ENCODE data around the gene PTPRC. TPM values are rescaled to one million over a fixed set of nuclear protein-coding genes. Genes with fewer than 3 reads are reported as not detected.
A peak's percentile ranks its signal among the peaks of the same experiment; 100 is the strongest.
"Not testable (repeated sequence)": the region's sequence is repeated elsewhere in the genome, so short reads cannot be mapped to it uniquely, and the experiment has no call there.

The PTPRC gene, protein sequence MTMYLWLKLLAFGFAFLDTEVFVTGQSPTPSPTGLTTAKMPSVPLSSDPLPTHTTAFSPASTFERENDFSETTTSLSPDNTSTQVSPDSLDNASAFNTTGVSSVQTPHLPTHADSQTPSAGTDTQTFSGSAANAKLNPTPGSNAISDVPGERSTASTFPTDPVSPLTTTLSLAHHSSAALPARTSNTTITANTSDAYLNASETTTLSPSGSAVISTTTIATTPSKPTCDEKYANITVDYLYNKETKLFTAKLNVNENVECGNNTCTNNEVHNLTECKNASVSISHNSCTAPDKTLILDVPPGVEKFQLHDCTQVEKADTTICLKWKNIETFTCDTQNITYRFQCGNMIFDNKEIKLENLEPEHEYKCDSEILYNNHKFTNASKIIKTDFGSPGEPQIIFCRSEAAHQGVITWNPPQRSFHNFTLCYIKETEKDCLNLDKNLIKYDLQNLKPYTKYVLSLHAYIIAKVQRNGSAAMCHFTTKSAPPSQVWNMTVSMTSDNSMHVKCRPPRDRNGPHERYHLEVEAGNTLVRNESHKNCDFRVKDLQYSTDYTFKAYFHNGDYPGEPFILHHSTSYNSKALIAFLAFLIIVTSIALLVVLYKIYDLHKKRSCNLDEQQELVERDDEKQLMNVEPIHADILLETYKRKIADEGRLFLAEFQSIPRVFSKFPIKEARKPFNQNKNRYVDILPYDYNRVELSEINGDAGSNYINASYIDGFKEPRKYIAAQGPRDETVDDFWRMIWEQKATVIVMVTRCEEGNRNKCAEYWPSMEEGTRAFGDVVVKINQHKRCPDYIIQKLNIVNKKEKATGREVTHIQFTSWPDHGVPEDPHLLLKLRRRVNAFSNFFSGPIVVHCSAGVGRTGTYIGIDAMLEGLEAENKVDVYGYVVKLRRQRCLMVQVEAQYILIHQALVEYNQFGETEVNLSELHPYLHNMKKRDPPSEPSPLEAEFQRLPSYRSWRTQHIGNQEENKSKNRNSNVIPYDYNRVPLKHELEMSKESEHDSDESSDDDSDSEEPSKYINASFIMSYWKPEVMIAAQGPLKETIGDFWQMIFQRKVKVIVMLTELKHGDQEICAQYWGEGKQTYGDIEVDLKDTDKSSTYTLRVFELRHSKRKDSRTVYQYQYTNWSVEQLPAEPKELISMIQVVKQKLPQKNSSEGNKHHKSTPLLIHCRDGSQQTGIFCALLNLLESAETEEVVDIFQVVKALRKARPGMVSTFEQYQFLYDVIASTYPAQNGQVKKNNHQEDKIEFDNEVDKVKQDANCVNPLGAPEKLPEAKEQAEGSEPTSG (N-terminal part only)
- polyA plus RNA-seq = 744 TPM

DNA sequence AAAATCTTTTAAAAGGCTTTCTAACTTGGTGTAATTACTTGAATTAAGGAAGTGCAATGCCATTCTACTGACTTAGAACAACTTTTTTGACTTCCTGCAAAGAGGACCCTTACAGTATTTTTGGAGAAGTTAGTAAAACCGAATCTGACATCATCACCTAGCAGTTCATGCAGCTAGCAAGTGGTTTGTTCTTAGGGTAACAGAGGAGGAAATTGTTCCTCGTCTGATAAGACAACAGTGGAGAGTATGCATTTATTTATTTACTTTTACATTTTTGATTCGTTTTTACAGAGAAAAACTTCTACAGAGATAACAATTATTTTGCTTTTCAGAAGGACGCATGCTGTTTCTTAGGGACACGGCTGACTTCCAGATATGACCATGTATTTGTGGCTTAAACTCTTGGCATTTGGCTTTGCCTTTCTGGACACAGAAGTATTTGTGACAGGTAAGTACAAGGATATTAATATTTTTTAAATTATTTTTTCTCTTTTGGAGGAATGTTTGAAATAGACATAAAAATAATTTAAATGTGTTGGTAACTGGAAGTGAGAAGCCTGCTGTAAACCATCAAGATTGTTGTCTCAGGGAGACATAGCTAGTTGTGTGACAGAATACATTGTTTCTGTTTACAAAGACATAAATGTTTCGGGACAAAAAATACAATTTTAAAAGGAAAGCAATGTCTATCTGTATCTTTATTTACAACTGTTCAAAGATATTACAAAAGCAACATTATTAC, at the start of gene PTPRC:
Gene PTPRC, plus strand, starts transcription at position 147 of the 742 bp plus-strand sequence. Its CDS starts 229 bp downstream, at position 376.
- Mint-ChIP-seq H3K27me3 (no peaks in the 10 kb centered on the region), H3K36me3 (peaks cover 15% of the 10 kb centered on the region), H3K4me3 (peak within 1 kb of the TSS; percentile 82 to 98 (median 92)), H3K4me1 (peaks cover 44 to 54% (median 49%) of the 10 kb centered on the region in 3 donors), H3K9me3 (no peaks in the 10 kb centered on the region), H3K27ac (peak within 1 kb of the TSS; percentile 71 to 93 (median 86))

GRCh38 chr1:198590454-198590853, 48.4 kb upstream of the PTPRC start:
- Mint-ChIP-seq H3K4me3 (no peak overlapping the region), H3K36me3 (peaks cover 10% of the 10 kb centered on the region), H3K27me3 (no peaks in the 10 kb centered on the region), H3K4me1 (peaks cover 5 to 7% (median 6%) of the 10 kb centered on the region in 3 donors), H3K27ac (no peak overlapping the region), H3K9me3 (peaks cover 5 to 23% (median 9%) of the 10 kb centered on the region in 3 donors)

GRCh38 chr1:198595765-198596164, 43.1 kb upstream of the PTPRC start:
- peak overlapping the region in 1 of 3 donors; percentile 50 for H3K27ac Mint-ChIP-seq
- H3K36me3 Mint-ChIP-seq = peaks cover 5% of the 10 kb centered on the region
- peak overlapping the region in 3 of 4 donors; percentile 25 to 76 (median 28) for H3K4me3 Mint-ChIP-seq
- peaks cover 23 to 44% (median 35%) of the 10 kb centered on the region in 3 donors for H3K4me1 Mint-ChIP-seq
- peaks cover 2 to 5% (median 3%) of the 10 kb centered on the region in 3 donors for H3K9me3 Mint-ChIP-seq
- no peaks in the 10 kb centered on the region for H3K27me3 Mint-ChIP-seq

DNA sequence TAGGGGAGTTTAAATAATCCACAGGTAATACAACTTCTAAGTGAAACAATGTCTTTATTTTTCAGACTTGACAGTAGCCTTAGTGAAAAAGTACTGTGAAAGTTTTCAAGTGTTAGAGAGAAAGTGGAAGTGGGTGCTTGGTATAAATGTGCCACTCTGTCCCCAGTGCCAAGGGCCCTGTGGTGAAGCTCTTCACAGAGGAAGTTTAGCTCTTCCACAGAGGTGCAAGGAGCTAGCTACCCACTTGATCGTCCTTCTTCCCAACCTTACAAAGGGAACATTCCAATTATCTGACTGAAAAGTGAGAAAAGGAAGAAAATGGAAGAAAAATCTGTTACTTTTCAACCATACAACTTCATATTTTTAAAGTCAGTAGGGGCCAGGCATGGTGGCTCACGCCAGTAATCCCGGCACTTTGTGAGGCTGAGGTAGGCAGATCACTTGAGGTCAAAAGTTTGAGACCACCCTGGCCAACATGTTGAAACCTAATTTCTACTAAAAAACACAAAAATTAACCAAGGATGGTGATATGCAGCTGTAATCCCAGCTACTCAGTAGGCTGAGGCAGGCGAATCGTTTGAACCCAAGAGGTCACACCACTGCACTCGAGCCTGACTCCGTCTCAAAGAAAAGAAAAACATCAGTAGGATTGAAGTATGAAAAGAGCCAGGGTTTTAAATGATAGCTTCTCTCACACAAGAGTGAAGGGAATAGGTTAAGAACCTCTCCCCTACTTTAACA, 41.0 kb upstream of the PTPRC start:
- Mint-ChIP-seq H3K4me3 (peak overlapping the region; percentile 74 to 96 (median 92)), H3K4me1 (peaks cover 40 to 64% (median 54%) of the 10 kb centered on the region in 3 donors), H3K36me3 (peaks cover 3% of the 10 kb centered on the region), H3K9me3 (peaks cover 0 to 3% (median 2%) of the 10 kb centered on the region in 3 donors), H3K27me3 (no peaks in the 10 kb centered on the region), H3K27ac (peak overlapping the region; percentile 88 to 97 (median 96))

- Mint-ChIP-seq H3K27me3 (no peaks in the 10 kb centered on the region), H3K27ac (peak overlapping the region; percentile 88 to 97 (median 96)), H3K9me3 (peaks cover 0 to 3% (median 2%) of the 10 kb centered on the region in 3 donors), H3K4me3 (peak overlapping the region; percentile 74 to 96 (median 92)), H3K36me3 (peaks cover 3% of the 10 kb centered on the region), H3K4me1 (peaks cover 42 to 68% (median 57%) of the 10 kb centered on the region in 3 donors)
Measured at GRCh38 chr1:198598796-198599321, 40.0 kb upstream of the PTPRC start.

GRCh38 chr1:198599749-198600148, 39.1 kb upstream of the PTPRC start:
- peaks cover 42 to 72% (median 61%) of the 10 kb centered on the region in 3 donors for H3K4me1 Mint-ChIP-seq
- peaks cover 3% of the 10 kb centered on the region for H3K36me3 Mint-ChIP-seq
- H3K27ac Mint-ChIP-seq = peak overlapping the region; percentile 88 to 97 (median 96)
- peak overlapping the region in 2 of 4 donors; percentile 4 to 96 for H3K4me3 Mint-ChIP-seq
- H3K27me3 Mint-ChIP-seq = no peaks in the 10 kb centered on the region
- H3K9me3 Mint-ChIP-seq = peaks cover 0 to 3% (median 2%) of the 10 kb centered on the region in 3 donors

- Mint-ChIP-seq H3K4me1 (peaks cover 39 to 64% (median 49%) of the 10 kb centered on the region in 3 donors), H3K4me3 (peak overlapping the region in 1 of 4 donors; percentile 48), H3K27me3 (no peaks in the 10 kb centered on the region), H3K36me3 (no peaks in the 10 kb centered on the region), H3K9me3 (peaks cover 0 to 3% (median 2%) of the 10 kb centered on the region in 3 donors), H3K27ac (peak overlapping the region in 1 of 3 donors; percentile 90)
Measured at GRCh38 chr1:198600906-198601305, 37.9 kb upstream of the PTPRC start.

DNA sequence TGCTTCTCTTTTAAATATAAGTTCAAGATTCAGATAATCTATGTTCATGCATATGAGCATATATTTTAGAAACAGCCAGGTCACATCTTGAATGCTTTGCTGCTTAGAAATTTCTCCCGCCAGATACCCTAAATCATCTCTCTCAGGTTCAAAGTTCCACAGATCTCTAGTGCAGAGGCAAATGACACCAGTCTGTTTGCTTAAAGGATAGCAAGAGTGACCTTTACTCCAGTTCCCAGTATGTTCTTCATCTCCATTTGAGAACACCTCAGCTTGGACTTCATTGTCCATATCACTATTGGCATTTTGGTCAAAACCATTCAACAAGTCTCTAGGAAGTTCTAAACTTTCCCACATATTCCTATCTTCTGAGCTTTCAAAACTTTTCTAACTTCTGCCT, 37.5 kb upstream of the PTPRC start:
- H3K27me3 Mint-ChIP-seq, H3K27ac Mint-ChIP-seq, H3K9me3 Mint-ChIP-seq, H3K36me3 Mint-ChIP-seq: not testable (repeated sequence)
- Mint-ChIP-seq H3K4me1 (peaks cover 39 to 64% (median 45%) of the 10 kb centered on the region in 3 donors), H3K4me3 (peak overlapping the region in 2 of 4 donors; percentile 48 to 68)

DNA sequence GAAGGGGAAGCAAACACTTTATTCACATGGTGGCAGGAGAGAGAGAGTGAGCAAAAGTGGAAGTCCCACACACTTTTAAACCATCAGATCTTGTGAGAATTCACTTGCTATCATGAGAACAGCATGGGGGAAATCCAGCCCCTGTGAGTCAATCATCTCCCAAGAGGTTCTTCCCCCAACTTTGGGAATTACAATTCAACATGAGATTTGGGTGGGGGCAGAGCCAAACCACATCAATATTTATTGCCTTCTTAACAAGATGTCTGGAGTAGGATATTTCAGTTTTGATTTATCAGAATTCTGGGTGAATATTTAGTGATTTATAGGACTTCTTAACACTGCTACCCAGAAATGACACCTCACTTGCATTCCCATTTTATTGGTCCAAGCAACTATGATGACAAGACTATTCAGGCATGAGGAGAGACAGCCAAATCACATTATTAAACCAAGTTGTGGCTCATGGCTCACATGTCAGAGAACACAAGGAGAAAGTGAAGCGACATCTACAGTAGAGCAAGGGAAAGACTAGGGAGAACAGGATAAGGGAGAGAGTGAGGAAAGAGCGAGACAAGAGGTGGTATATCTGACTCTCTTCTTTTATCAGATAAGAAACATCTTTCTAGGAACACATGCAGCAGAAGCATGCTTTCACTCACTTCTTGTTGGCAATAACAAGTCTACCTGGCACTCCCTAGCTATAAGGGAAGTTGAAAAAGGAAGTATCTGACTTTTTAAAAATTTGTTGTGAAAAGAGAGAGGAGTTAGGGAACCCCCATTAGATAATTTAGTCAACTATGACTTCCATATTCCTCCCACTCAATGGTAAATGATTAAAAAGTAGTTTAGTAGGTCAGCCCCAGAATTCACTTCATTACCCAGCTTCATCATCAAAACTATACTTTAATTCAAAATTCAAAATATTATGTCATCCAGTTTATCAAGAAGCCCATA, 36.6 kb upstream of the PTPRC start:
- peak overlapping the region; percentile 65 to 93 (median 86) for H3K27ac Mint-ChIP-seq
- peaks cover 35 to 59% (median 42%) of the 10 kb centered on the region in 3 donors for H3K4me1 Mint-ChIP-seq
- H3K27me3 Mint-ChIP-seq = no peaks in the 10 kb centered on the region
- H3K36me3 Mint-ChIP-seq = no peaks in the 10 kb centered on the region
- peak overlapping the region in 3 of 4 donors; percentile 16 to 70 (median 68) for H3K4me3 Mint-ChIP-seq
- peaks cover 0 to 3% (median 0%) of the 10 kb centered on the region in 3 donors for H3K9me3 Mint-ChIP-seq

DNA sequence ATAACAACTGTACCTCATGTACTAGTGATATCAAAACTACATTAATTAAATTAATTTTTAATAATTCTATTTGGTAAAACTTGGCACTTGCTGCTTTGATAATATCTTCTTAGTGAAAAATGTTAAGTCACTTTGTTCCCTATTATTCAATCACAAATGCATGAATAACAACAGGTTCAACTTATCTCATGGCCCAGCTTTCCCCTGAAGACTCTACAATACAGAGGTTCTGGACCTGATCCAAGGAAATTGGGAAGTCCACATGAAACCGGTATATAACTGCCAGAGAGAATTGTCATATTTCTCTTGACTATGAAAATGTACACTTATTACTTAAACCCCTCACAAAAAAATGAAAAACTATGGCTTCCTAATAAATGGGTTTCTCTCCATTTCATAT, 33.9 kb upstream of the PTPRC start:
- H3K4me3 Mint-ChIP-seq = no peak overlapping the region
- H3K9me3 Mint-ChIP-seq = peaks cover 0 to 3% (median 0%) of the 10 kb centered on the region in 3 donors
- H3K36me3 Mint-ChIP-seq = peaks cover 2% of the 10 kb centered on the region
- H3K27me3 Mint-ChIP-seq = no peaks in the 10 kb centered on the region
- H3K4me1 Mint-ChIP-seq = peaks cover 24 to 43% (median 31%) of the 10 kb centered on the region in 3 donors
- H3K27ac Mint-ChIP-seq = no peak overlapping the region

- no peaks in the 10 kb centered on the region for H3K27me3 Mint-ChIP-seq
- peaks cover 24 to 39% (median 31%) of the 10 kb centered on the region in 3 donors for H3K4me1 Mint-ChIP-seq
- H3K4me3 Mint-ChIP-seq = no peak overlapping the region
- H3K27ac Mint-ChIP-seq = no peak overlapping the region
- H3K36me3 Mint-ChIP-seq = peaks cover 2% of the 10 kb centered on the region
- H3K9me3 Mint-ChIP-seq = peaks cover 0 to under 1% (median 0%) of the 10 kb centered on the region in 3 donors
Measured at GRCh38 chr1:198605406-198605805, 33.4 kb upstream of the PTPRC start.

DNA sequence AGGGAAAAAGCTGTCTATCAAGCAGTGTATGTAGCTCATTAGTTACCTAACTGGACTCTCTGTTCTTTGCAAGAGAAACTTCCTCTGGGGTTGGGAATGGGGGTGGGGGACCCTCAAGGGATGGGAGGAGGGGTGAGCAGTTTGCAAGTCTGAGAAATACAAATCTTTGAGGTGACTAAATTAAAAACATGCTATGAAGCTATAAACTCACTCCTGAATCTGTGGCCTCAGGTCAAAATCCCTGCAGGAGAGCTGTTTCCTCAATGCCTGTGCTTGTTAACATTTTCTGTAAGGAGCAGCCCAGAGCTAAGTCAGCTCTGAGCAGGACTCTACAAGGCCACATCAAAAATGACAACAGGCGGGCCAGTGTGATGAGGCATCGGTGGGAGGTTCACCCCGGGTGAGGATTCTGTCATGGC, 32.8 kb upstream of the PTPRC start:
- Mint-ChIP-seq H3K9me3 (no peaks in the 10 kb centered on the region), H3K36me3 (peaks cover 2% of the 10 kb centered on the region), H3K27ac (peak overlapping the region in 1 of 3 donors; percentile 52), H3K4me1 (peaks cover 27 to 39% (median 31%) of the 10 kb centered on the region in 3 donors), H3K27me3 (no peaks in the 10 kb centered on the region), H3K4me3 (no peak overlapping the region)
